ENCODE results near the gene AK4. TPM values are rescaled to one million over a fixed set of nuclear protein-coding genes. Genes with fewer than 3 reads are reported as not detected.
A peak's percentile ranks its signal among the peaks of the same experiment; 100 is the strongest.
"Not testable (repeated sequence)": the region's sequence is repeated elsewhere in the genome, so short reads cannot be mapped to it uniquely, and the experiment has no call there.

Gene AK4
- total RNA-seq, 2 experiments from 2014 or later, result 108 to 112 TPM

GRCh38 chr1:65229201-65229600 lies 81.2 kb downstream of the AK4 start:
- H3K36me3 Mint-ChIP-seq (ENCODE audit: low read depth), result peaks cover 30% of the 10 kb centered on the region
- POLR2A ChIA-PET, result interaction anchor here (0.6 kb wide), 1 partner anchor 361 kb away, joined by 3 read pairs; no protein-coding TSS in a partner anchor
- DNase-seq, result no peak
- ATAC-seq, result no peak
- no peaks in the 10 kb centered on the region for H3K9me3 Mint-ChIP-seq (ENCODE audit: insufficient read depth)
- CTCF ChIA-PET, result interaction anchor here (0.9 to 2.1 kb wide), 6 partner anchors 10 to 1013 kb away, joined by 3 to 14 read pairs (median 4); no protein-coding TSS in a partner anchor
- H3K4me1 Mint-ChIP-seq (ENCODE audit: low read depth), result peaks cover 22% of the 10 kb centered on the region
- no peak overlapping the region for H3K27ac Mint-ChIP-seq
- no peak overlapping the region for H3K4me3 Mint-ChIP-seq
- no peaks in the 10 kb centered on the region for H3K27me3 Mint-ChIP-seq (ENCODE audit: low read depth)

GRCh38 chr1:65229754-65230339 lies 81.8 kb downstream of the AK4 start:
- peaks cover 22% of the 10 kb centered on the region for H3K4me1 Mint-ChIP-seq (ENCODE audit: low read depth)
- no peak for ATAC-seq
- no peak overlapping the region for H3K27ac Mint-ChIP-seq
- no peak for DNase-seq
- no peaks in the 10 kb centered on the region for H3K9me3 Mint-ChIP-seq (ENCODE audit: insufficient read depth)
- POLR2A ChIA-PET, result no interaction called here
- H3K4me3 Mint-ChIP-seq, result no peak overlapping the region
- CTCF ChIA-PET, result interaction anchor here (0.9 to 2.1 kb wide), 6 partner anchors 10 to 1012 kb away, joined by 3 to 14 read pairs (median 4); no protein-coding TSS in a partner anchor
- H3K36me3 Mint-ChIP-seq (ENCODE audit: low read depth), result peaks cover 24% of the 10 kb centered on the region
- no peaks in the 10 kb centered on the region for H3K27me3 Mint-ChIP-seq (ENCODE audit: low read depth)

GRCh38 chr1:65230731-65231481 lies 82.9 kb downstream of the AK4 start:
- H3K27me3 Mint-ChIP-seq (ENCODE audit: low read depth), result no peaks in the 10 kb centered on the region
- peak overlapping the region; percentile 44 for H3K27ac Mint-ChIP-seq
- no peak for DNase-seq
- POLR2A ChIA-PET, result no interaction called here
- peaks cover 16% of the 10 kb centered on the region for H3K36me3 Mint-ChIP-seq (ENCODE audit: low read depth)
- no peak overlapping the region for H3K4me3 Mint-ChIP-seq
- peaks cover 22% of the 10 kb centered on the region for H3K4me1 Mint-ChIP-seq (ENCODE audit: low read depth)
- H3K9me3 Mint-ChIP-seq (ENCODE audit: insufficient read depth), result peaks cover under 1% of the 10 kb centered on the region
- CTCF ChIA-PET, result interaction anchor here (0.8 to 1.9 kb wide), 11 partner anchors 11 to 460 kb away, joined by 3 to 14 read pairs (median 4); no protein-coding TSS in a partner anchor
- ATAC-seq, result no peak

GRCh38 chr1:65231718-65232330 lies 83.8 kb downstream of the AK4 start:
- Mint-ChIP-seq H3K27ac (no peak overlapping the region), H3K27me3 (ENCODE audit: low read depth) (peaks cover 2% of the 10 kb centered on the region), H3K4me3 (no peak overlapping the region), H3K9me3 (ENCODE audit: insufficient read depth) (peaks cover 5% of the 10 kb centered on the region), H3K36me3 (ENCODE audit: low read depth) (peaks cover 14% of the 10 kb centered on the region), H3K4me1 (ENCODE audit: low read depth) (peaks cover 22% of the 10 kb centered on the region)
- CTCF ChIA-PET, result interaction anchor here (0.8 to 6.1 kb wide), 10 partner anchors 10 to 1021 kb away, joined by 3 to 51 read pairs (median 4); no protein-coding TSS in a partner anchor
- DNase-seq (no peak), ATAC-seq (no peak)
- POLR2A ChIA-PET, result no interaction called here

- peaks cover 22% of the 10 kb centered on the region for H3K4me1 Mint-ChIP-seq (ENCODE audit: low read depth)
- DNase-seq, result no peak
- H3K9me3 Mint-ChIP-seq (ENCODE audit: insufficient read depth), result peaks cover 5% of the 10 kb centered on the region
- H3K36me3 Mint-ChIP-seq (ENCODE audit: low read depth), result peaks cover 14% of the 10 kb centered on the region
- POLR2A ChIA-PET, result no interaction called here
- no peak overlapping the region for H3K4me3 Mint-ChIP-seq
- no peak overlapping the region for H3K27ac Mint-ChIP-seq
- ATAC-seq, result no peak
- peaks cover 3% of the 10 kb centered on the region for H3K27me3 Mint-ChIP-seq (ENCODE audit: low read depth)
- CTCF ChIA-PET, result interaction anchor here (0.9 to 6.1 kb wide), 8 partner anchors 9 to 1020 kb away, joined by 3 to 51 read pairs (median 6); no protein-coding TSS in a partner anchor
Measured at GRCh38 chr1:65232461-65232990, 84.5 kb downstream of the AK4 start.

GRCh38 chr1:65233782-65234181 lies 85.8 kb downstream of the AK4 start:
- H3K4me1 Mint-ChIP-seq (ENCODE audit: low read depth), result peaks cover 22% of the 10 kb centered on the region
- peaks cover 14% of the 10 kb centered on the region for H3K36me3 Mint-ChIP-seq (ENCODE audit: low read depth)
- POLR2A ChIA-PET, result no interaction called here
- no peak for DNase-seq
- H3K9me3 Mint-ChIP-seq (ENCODE audit: insufficient read depth), result peaks cover 5% of the 10 kb centered on the region
- H3K4me3 Mint-ChIP-seq, result no peak overlapping the region
- ATAC-seq, result no peak
- H3K27ac Mint-ChIP-seq, result no peak overlapping the region
- peaks cover 11% of the 10 kb centered on the region for H3K27me3 Mint-ChIP-seq (ENCODE audit: low read depth)
- CTCF ChIA-PET, result interaction anchor here (1.2 to 6.1 kb wide), 3 partner anchors 169 to 453 kb away, joined by 3 to 51 read pairs (median 47); no protein-coding TSS in a partner anchor

GRCh38 chr1:65235867-65236805 lies 88.1 kb downstream of the AK4 start:
- DNase-seq (no peak), ATAC-seq (no peak)
- Mint-ChIP-seq H3K9me3 (ENCODE audit: insufficient read depth) (peaks cover 5% of the 10 kb centered on the region), H3K27me3 (ENCODE audit: low read depth) (peaks cover 16% of the 10 kb centered on the region), H3K36me3 (ENCODE audit: low read depth) (peaks cover 3% of the 10 kb centered on the region), H3K27ac (no peak overlapping the region), H3K4me1 (ENCODE audit: low read depth) (peaks cover 5% of the 10 kb centered on the region), H3K4me3 (no peak overlapping the region)
- POLR2A ChIA-PET, result interaction anchor here (0.8 kb wide), 1 partner anchor 19 kb away, joined by 3 read pairs; no protein-coding TSS in a partner anchor
- CTCF ChIA-PET, result interaction anchor here (0.7 to 6.1 kb wide), 31 partner anchors 11 to 1007 kb away, joined by 3 to 51 read pairs (median 5); partner anchors contain the start of genes LEPR and LEPROT

GRCh38 chr1:65237088-65237487 lies 89.1 kb downstream of the AK4 start:
- POLR2A ChIA-PET, result interaction anchor here (0.6 kb wide), 1 partner anchor 354 kb away, joined by 3 read pairs; no protein-coding TSS in a partner anchor
- not testable (repeated sequence) for H3K4me1 Mint-ChIP-seq (ENCODE audit: low read depth); H3K36me3 Mint-ChIP-seq (ENCODE audit: low read depth); H3K9me3 Mint-ChIP-seq (ENCODE audit: insufficient read depth); DNase-seq; ATAC-seq; H3K27ac Mint-ChIP-seq; H3K4me3 Mint-ChIP-seq
- CTCF ChIA-PET, result interaction anchor here (0.7 to 6.1 kb wide), 16 partner anchors 12 to 1253 kb away, joined by 3 to 51 read pairs (median 6); partner anchors contain the start of genes LEPR and LEPROT
- peaks cover 16% of the 10 kb centered on the region for H3K27me3 Mint-ChIP-seq (ENCODE audit: low read depth)

- Mint-ChIP-seq H3K4me1 (ENCODE audit: low read depth) (no peaks in the 10 kb centered on the region), H3K9me3 (ENCODE audit: insufficient read depth) (peaks cover 5% of the 10 kb centered on the region), H3K27me3 (ENCODE audit: low read depth) (peaks cover 20% of the 10 kb centered on the region), H3K27ac (no peak overlapping the region), H3K4me3 (no peak overlapping the region), H3K36me3 (ENCODE audit: low read depth) (no peaks in the 10 kb centered on the region)
- CTCF ChIA-PET, result interaction anchor here (0.7 to 6.1 kb wide), 4 partner anchors 182 to 1253 kb away, joined by 4 to 51 read pairs (median 28); partner anchors contain the start of genes LEPR and LEPROT
- DNase-seq (no peak), ATAC-seq (no peak)
- POLR2A ChIA-PET, result interaction anchor here (0.6 kb wide), 1 partner anchor 355 kb away, joined by 3 read pairs; no protein-coding TSS in a partner anchor
Measured at GRCh38 chr1:65237503-65237902, 89.5 kb downstream of the AK4 start.

GRCh38 chr1:65238010-65238409 lies 90.0 kb downstream of the AK4 start:
- ATAC-seq (no peak), DNase-seq (no peak)
- POLR2A ChIA-PET, result no interaction called here
- no peak overlapping the region for H3K27ac Mint-ChIP-seq
- no peak overlapping the region for H3K4me3 Mint-ChIP-seq
- H3K36me3 Mint-ChIP-seq (ENCODE audit: low read depth), result no peaks in the 10 kb centered on the region
- H3K9me3 Mint-ChIP-seq (ENCODE audit: insufficient read depth), result peaks cover 5% of the 10 kb centered on the region
- CTCF ChIA-PET, result interaction anchor here (1.1 to 6.1 kb wide), 2 partner anchors 193 to 221 kb away, joined by 4 to 51 read pairs; no protein-coding TSS in a partner anchor
- peaks cover 20% of the 10 kb centered on the region for H3K27me3 Mint-ChIP-seq (ENCODE audit: low read depth)
- no peaks in the 10 kb centered on the region for H3K4me1 Mint-ChIP-seq (ENCODE audit: low read depth)

Measured in activated CD8-positive, alpha-beta T cell treated with anti-CD3 and anti-CD28 coated beads, Interleukin-2, amount 10 ng/mL, durations not matched to agents 7 days and 5 days (primary cell).